Measurements from ENCODE around the gene TP53I13. TPM values are rescaled to one million over a fixed set of nuclear protein-coding genes. Genes with fewer than 3 reads are reported as not detected.

Gene TP53I13
- total and polyA plus RNA-seq, 2 of the 13 experiments (the other 11 are each of a cell fraction or from before 2014, with no cell fraction given) = 16.9 to 25.7 TPM

DNA sequence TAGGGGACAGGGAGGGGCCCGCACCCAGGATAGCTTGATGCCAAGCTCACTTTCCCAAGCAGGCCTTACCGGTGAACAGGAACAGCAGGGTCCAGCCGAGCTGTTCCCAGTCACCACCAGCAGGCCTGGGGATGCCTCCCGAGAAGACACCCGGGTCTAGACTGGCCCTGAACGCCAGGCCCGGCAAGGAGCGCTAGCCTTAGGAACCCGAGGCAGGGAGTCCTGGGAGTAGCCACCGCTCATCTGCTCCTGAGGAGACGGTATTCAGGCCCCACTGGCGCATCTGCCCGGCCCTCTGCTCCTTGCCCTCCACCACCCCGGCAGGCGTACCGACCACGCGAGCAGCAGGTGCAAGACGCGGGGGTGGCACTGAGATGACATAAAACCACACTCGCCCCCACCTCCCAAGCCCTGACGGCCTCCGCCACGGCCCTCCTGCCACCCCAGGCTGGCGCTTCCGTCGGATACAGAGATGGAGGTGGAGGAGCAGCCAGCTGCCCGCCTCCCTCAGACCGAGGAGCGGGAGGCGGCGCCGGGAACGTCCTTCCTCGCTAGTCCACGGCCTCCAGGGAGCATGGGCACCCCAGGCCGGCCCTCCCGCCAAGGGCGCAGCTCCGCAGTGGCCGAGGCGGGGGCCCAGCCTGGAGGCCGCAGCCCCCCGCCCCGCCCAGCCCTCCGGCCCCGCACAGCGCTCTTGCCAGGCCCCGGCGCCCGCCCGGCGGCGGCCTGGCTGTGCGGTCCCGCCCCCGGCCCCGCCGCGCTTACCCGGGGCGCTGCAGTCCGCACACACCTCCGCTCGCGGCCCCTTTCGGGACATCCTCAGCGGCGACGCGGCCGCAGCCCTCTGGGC is 20.3 kb downstream of the TP53I13 start (continued):
- TF ChIP-seq, protein P1, sequence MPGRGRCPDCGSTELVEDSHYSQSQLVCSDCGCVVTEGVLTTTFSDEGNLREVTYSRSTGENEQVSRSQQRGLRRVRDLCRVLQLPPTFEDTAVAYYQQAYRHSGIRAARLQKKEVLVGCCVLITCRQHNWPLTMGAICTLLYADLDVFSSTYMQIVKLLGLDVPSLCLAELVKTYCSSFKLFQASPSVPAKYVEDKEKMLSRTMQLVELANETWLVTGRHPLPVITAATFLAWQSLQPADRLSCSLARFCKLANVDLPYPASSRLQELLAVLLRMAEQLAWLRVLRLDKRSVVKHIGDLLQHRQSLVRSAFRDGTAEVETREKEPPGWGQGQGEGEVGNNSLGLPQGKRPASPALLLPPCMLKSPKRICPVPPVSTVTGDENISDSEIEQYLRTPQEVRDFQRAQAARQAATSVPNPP (CRISPR knock-in tag; IDR thresholded peaks at IDR 0.05) = no peak
- TF ChIP-seq ZNF432 (CRISPR knock-in tag; IDR thresholded peaks at IDR 0.05; ENCODE audit: borderline replicate concordance) = no peak
- TF ChIP-seq STAG1 (CRISPR knock-in tag; IDR thresholded peaks at IDR 0.05) = 0 out of 2 replicates have a peak, but pooled peaks have one; percentile 3
- TF ChIP-seq HDAC1 (CRISPR knock-in tag; IDR thresholded peaks at IDR 0.05) = 0 out of 2 replicates have a peak, but pooled peaks have one; percentile 47
- TF ChIP-seq ZNF263 (CRISPR knock-in tag; IDR thresholded peaks at IDR 0.05) = 0 out of 2 replicates have a peak, but pooled peaks have one; percentile 29
- no peak for TF ChIP-seq SMAD1 (CRISPR knock-in tag; IDR thresholded peaks at IDR 0.05; ENCODE audit: borderline replicate concordance, low read depth)
- peak; percentile 59; the same call in 1 of the 2 replicates for TF ChIP-seq ZNF563 (CRISPR knock-in tag; IDR thresholded peaks at IDR 0.05)
- no peak for TF ChIP-seq NAIF1 (CRISPR knock-in tag; IDR thresholded peaks at IDR 0.05; ENCODE audit: borderline replicate concordance)
- no peak for TF ChIP-seq MYNN (CRISPR knock-in tag; IDR thresholded peaks at IDR 0.05; ENCODE audit: low read depth)
- 0 out of 2 replicates have a peak, but pooled peaks have one; percentile 21 for TF ChIP-seq PHF20 (CRISPR knock-in tag; IDR thresholded peaks at IDR 0.05)
- TF ChIP-seq, protein P2, sequence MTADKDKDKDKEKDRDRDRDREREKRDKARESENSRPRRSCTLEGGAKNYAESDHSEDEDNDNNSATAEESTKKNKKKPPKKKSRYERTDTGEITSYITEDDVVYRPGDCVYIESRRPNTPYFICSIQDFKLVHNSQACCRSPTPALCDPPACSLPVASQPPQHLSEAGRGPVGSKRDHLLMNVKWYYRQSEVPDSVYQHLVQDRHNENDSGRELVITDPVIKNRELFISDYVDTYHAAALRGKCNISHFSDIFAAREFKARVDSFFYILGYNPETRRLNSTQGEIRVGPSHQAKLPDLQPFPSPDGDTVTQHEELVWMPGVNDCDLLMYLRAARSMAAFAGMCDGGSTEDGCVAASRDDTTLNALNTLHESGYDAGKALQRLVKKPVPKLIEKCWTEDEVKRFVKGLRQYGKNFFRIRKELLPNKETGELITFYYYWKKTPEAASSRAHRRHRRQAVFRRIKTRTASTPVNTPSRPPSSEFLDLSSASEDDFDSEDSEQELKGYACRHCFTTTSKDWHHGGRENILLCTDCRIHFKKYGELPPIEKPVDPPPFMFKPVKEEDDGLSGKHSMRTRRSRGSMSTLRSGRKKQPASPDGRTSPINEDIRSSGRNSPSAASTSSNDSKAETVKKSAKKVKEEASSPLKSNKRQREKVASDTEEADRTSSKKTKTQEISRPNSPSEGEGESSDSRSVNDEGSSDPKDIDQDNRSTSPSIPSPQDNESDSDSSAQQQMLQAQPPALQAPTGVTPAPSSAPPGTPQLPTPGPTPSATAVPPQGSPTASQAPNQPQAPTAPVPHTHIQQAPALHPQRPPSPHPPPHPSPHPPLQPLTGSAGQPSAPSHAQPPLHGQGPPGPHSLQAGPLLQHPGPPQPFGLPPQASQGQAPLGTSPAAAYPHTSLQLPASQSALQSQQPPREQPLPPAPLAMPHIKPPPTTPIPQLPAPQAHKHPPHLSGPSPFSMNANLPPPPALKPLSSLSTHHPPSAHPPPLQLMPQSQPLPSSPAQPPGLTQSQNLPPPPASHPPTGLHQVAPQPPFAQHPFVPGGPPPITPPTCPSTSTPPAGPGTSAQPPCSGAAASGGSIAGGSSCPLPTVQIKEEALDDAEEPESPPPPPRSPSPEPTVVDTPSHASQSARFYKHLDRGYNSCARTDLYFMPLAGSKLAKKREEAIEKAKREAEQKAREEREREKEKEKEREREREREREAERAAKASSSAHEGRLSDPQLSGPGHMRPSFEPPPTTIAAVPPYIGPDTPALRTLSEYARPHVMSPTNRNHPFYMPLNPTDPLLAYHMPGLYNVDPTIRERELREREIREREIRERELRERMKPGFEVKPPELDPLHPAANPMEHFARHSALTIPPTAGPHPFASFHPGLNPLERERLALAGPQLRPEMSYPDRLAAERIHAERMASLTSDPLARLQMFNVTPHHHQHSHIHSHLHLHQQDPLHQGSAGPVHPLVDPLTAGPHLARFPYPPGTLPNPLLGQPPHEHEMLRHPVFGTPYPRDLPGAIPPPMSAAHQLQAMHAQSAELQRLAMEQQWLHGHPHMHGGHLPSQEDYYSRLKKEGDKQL (CRISPR knock-in tag; IDR thresholded peaks at IDR 0.05; ENCODE audit: low read depth) = no peak
- no peak for TF ChIP-seq ZMYM4 (CRISPR knock-in tag; IDR thresholded peaks at IDR 0.05)
- TF ChIP-seq, protein P3, sequence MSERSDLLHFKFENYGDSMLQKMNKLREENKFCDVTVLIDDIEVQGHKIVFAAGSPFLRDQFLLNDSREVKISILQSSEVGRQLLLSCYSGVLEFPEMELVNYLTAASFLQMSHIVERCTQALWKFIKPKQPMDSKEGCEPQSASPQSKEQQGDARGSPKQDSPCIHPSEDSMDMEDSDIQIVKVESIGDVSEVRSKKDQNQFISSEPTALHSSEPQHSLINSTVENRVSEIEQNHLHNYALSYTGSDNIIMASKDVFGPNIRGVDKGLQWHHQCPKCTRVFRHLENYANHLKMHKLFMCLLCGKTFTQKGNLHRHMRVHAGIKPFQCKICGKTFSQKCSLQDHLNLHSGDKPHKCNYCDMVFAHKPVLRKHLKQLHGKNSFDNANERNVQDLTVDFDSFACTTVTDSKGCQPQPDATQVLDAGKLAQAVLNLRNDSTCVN (CRISPR knock-in tag; IDR thresholded peaks at IDR 0.05; ENCODE audit: borderline replicate concordance) = no peak
- no peak for TF ChIP-seq ZBTB3 (CRISPR knock-in tag; IDR thresholded peaks at IDR 0.05; ENCODE audit: borderline replicate concordance, low read depth)
- no peak for TF ChIP-seq ZNF12 (CRISPR knock-in tag; IDR thresholded peaks at IDR 0.05)
- TF ChIP-seq SRSF9 (IDR thresholded peaks at IDR 0.05; ENCODE audit: borderline replicate concordance, insufficient read depth, low read depth, low read length, poor library complexity, severe bottlenecking) = no peak
- no peak for TF ChIP-seq ZNF225 (CRISPR knock-in tag; IDR thresholded peaks at IDR 0.05)
- peak; percentile 61 for TF ChIP-seq PHF8 (CRISPR knock-in tag; IDR thresholded peaks at IDR 0.05)
- TF ChIP-seq, protein P4, sequence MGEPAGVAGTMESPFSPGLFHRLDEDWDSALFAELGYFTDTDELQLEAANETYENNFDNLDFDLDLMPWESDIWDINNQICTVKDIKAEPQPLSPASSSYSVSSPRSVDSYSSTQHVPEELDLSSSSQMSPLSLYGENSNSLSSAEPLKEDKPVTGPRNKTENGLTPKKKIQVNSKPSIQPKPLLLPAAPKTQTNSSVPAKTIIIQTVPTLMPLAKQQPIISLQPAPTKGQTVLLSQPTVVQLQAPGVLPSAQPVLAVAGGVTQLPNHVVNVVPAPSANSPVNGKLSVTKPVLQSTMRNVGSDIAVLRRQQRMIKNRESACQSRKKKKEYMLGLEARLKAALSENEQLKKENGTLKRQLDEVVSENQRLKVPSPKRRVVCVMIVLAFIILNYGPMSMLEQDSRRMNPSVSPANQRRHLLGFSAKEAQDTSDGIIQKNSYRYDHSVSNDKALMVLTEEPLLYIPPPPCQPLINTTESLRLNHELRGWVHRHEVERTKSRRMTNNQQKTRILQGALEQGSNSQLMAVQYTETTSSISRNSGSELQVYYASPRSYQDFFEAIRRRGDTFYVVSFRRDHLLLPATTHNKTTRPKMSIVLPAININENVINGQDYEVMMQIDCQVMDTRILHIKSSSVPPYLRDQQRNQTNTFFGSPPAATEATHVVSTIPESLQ (CRISPR knock-in tag; conservative IDR thresholded peaks at IDR 0.05) = no peak

Measured in HepG2 (cell line).